SK-N-SH (cell line): ENCODE measurements around the gene CHST11. TPM values are rescaled to one million over a fixed set of nuclear protein-coding genes. Genes with fewer than 3 reads are reported as not detected.

Source experiments
- CTCF ChIA-PET: fragments of 300-600, 350-600 bp; formaldehyde crosslinking; extraction: SDS; loops from one replicate; lab custom pipeline; 2021; lab: Yijun Ruan, JAX
- POLR2A ChIA-PET: fragments of 350-600 bp; sonication (Branson Sonifier 250); formaldehyde crosslinking; extraction: SDS; loops from one replicate; lab custom pipeline; 2020; ENCODE audit warnings: antibody characterized with exemption, inconsistent platforms; lab: Yijun Ruan, JAX
- DNase-seq: peaks from one replicate; pipeline ENCODE4 v3.0.0; 2012
- H2AFZ ChIP-seq: fragments of 200-600 bp; sonication (generic); 2 replicates; pipeline ENCODE4 v1.8.1; 2016; ENCODE audit warnings: antibody characterized with exemption, mild to moderate bottlenecking, low read depth
- H3F3A ChIP-seq: fragments of 200-600 bp; sonication (generic); replicated peaks from 2 replicates; pipeline ENCODE3; 2016; ENCODE audit warnings: antibody characterized with exemption, mild to moderate bottlenecking; ENCODE audit not compliant: insufficient read depth
- H3K27ac ChIP-seq, 2 experiments: fragments of 200-500 bp in 1 of 2; fragments of 200-600 bp in 1 of 2; sonication (Bioruptor generic) in 1 of 2; sonication (generic), shearing (Covaris generic) in 1 of 2; 2 replicates each; pipeline versions ENCODE4 v1.5.1 to v1.6.1; 2014 to 2016; ENCODE audit warnings: low read depth in 2 of 2, inconsistent platforms in 1 of 2, low read length in 1 of 2, mild to moderate bottlenecking in 1 of 2, mixed read lengths in 1 of 2
- H3K27me3 ChIP-seq: fragments of 200-600 bp; sonication (generic), shearing (Covaris generic); 2 replicates; pipeline ENCODE4 v1.6.1; 2016; ENCODE audit warnings: mixed run types; ENCODE audit not compliant: insufficient read depth
- H3K36me3 ChIP-seq, 2 experiments: fragments of 200-500 bp in 1 of 2; fragments of 200-600 bp in 1 of 2; sonication (Bioruptor generic) in 1 of 2; sonication (generic) in 1 of 2; replicated peaks in 1 of 2; 2 replicates each; pipeline versions ENCODE3 to v1.5.1; 2014 to 2016; ENCODE audit warnings: low read length in 1 of 2, mild to moderate bottlenecking in 1 of 2; ENCODE audit not compliant: insufficient read depth in 2 of 2, control insufficient read depth in 1 of 2
- H3K4me1 ChIP-seq, 2 experiments: fragments of 200-500 bp in 1 of 2; fragments of 200-600 bp in 1 of 2; sonication (Bioruptor generic) in 1 of 2; sonication (generic), shearing (Covaris generic) in 1 of 2; 2 replicates each; pipeline versions ENCODE4 v1.5.1 to v1.6.1; 2014 to 2016; ENCODE audit warnings: low read depth in 1 of 2, low read length in 1 of 2, mixed run types in 1 of 2; ENCODE audit not compliant: insufficient read depth in 2 of 2, control insufficient read depth in 1 of 2
- H3K4me2 ChIP-seq: fragments of 200-600 bp; sonication (generic), shearing (Covaris generic); 2 replicates; pipeline ENCODE4 v1.6.1; 2017; ENCODE audit warnings: mixed run types
- H3K4me3 ChIP-seq, 2 experiments: fragments of 200-500 bp in 1 of 2; fragments of 200-600 bp in 1 of 2; sonication (Bioruptor generic) in 1 of 2; sonication (generic), shearing (Covaris generic) in 1 of 2; 2 replicates each; pipeline versions ENCODE4 v1.5.1 to v1.8.1; 2014 to 2016; ENCODE audit warnings: low read depth in 2 of 2, inconsistent platforms in 1 of 2, low read length in 1 of 2, mild to moderate bottlenecking in 1 of 2, mixed read lengths in 1 of 2, moderate library complexity in 1 of 2
- H3K79me2 ChIP-seq: fragments of 200-600 bp; sonication (generic); 2 replicates; pipeline ENCODE4 v1.8.1; 2017; ENCODE audit warnings: mild to moderate bottlenecking; ENCODE audit not compliant: insufficient read depth
- H3K9ac ChIP-seq: fragments of 200-600 bp; sonication (generic); 2 replicates; pipeline ENCODE4 v1.6.1; 2017; ENCODE audit warnings: mixed run types
- H3K9me2 ChIP-seq: fragments of 200-600 bp; sonication (generic); 2 replicates; pipeline ENCODE4 v1.6.1; 2017; ENCODE audit warnings: mixed run types
- H3K9me3 ChIP-seq: fragments of 200-600 bp; sonication (generic); 2 replicates; pipeline ENCODE4 v1.6.1; 2017; ENCODE audit warnings: mixed run types, mild to moderate bottlenecking, moderate library complexity
- H4K20me1 ChIP-seq: fragments of 200-600 bp; sonication (generic); 2 replicates; pipeline ENCODE4 v1.6.1; 2017; ENCODE audit warnings: mild to moderate bottlenecking, mixed run types; ENCODE audit not compliant: insufficient read depth
- CHD2 ChIP-seq: fragments of 150-350 bp; IDR thresholded peaks from 2 replicates; pipeline ENCODE4 v1.6.1; 2018; ENCODE audit warnings: low read length; ENCODE audit not compliant: partially characterized antibody
- EZH2phosphoT487 ChIP-seq: fragments of 200-600 bp; sonication (generic); IDR thresholded peaks from 2 replicates; pipeline ENCODE4 v1.6.1; 2017; ENCODE audit warnings: low read depth, mixed run types, mild to moderate bottlenecking, antibody characterized with exemption, moderate library complexity, borderline replicate concordance
- FOSL2 ChIP-seq: IDR thresholded peaks from 2 replicates; pipeline ENCODE4 v1.4.0; 2012; ENCODE audit warnings: low read depth, mild to moderate bottlenecking, moderate library complexity, borderline replicate concordance
- FOXJ3 ChIP-seq: sonication (generic); formaldehyde crosslinking; IDR thresholded peaks from 2 replicates; pipeline ENCODE4 v1.5.1; 2020; ENCODE audit warnings: mild to moderate bottlenecking, missing genetic modification reagents
- GABPA ChIP-seq: IDR thresholded peaks from 2 replicates; pipeline ENCODE4 v1.4.0; 2012; ENCODE audit warnings: low read depth, mild to moderate bottlenecking
- MXI1 ChIP-seq: IDR thresholded peaks from 2 replicates; pipeline ENCODE4 v1.6.1; 2012; ENCODE audit warnings: mild to moderate bottlenecking, low read depth, low read length, improper control_type of control experiment
- NFIC ChIP-seq: IDR thresholded peaks from 2 replicates; pipeline ENCODE4 v1.4.0; 2012; ENCODE audit warnings: borderline replicate concordance
- RCOR1 ChIP-seq: fragments of 150-350 bp; IDR thresholded peaks from 2 replicates; pipeline ENCODE4 v1.6.1; 2017; ENCODE audit warnings: antibody characterized with exemption, low read length
- SMC3 ChIP-seq: IDR thresholded peaks from 2 replicates; pipeline ENCODE4 v1.6.1; 2012; ENCODE audit warnings: low read depth, low read length, improper control_type of control experiment
- YY1 ChIP-seq: IDR thresholded peaks from 2 replicates; pipeline ENCODE4 v1.4.0; 2012; ENCODE audit warnings: low read depth, mild to moderate bottlenecking
- WGBS: methylation state at CpG from one replicate; pipeline ENCODE4 v1.1.6; 2017; ENCODE audit warnings: low lambda C conversion rate; 5-methylcytosine and 5-hydroxymethylcytosine counted together
- polyA plus RNA-seq, 3 experiments: library from polyadenylated mRNA; depleted of rRNA; stranded (reverse); fragments of >200 nt; gene quantifications; 2 replicates each; pipeline ENCODE4 v1.2.3, GENCODE V29; 2012
- TF ChIP-seq, protein P1 (sequence below): IDR thresholded peaks from 2 replicates; pipeline ENCODE4 v1.4.0; 2012; ENCODE audit warnings: low read depth, borderline replicate concordance

Gene CHST11
- polyA plus RNA-seq, 1 of the 3 experiments (the other 2 are of a cell fraction), result 18.6 TPM

DNA sequence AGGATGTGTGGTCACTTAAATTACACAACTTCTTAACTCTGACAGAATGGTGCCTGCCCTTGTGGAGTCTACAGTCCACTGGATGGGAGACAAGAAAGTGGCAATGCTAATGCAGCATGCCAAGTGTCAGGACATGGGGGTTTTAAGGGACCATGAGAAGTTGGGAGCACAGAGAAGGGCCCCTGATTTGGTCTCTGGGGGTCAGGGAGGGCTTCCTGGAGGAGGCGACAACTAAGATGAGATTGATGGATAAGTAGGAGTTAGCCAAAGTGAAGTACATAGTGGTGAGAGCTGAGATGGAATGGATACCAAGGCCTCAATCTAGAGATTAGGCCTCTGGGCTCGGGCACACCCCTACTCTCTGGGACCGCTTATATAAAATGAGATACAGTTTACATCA, 236.7 kb downstream of the CHST11 start:
- Histone ChIP-seq H3K4me3 (no peak overlapping the region), H2AFZ (no peak overlapping the region)
- no peak for DNase-seq
- POLR2A ChIA-PET, result no interaction called here
- no peak for TF ChIP-seq FOSL2
- no peak for TF ChIP-seq GABPA
- TF ChIP-seq, all 33 proteins: peak for 0
- no peak overlapping the region for H3K4me2 ChIP-seq
- H3K27ac ChIP-seq, result no peak overlapping the region
- H4K20me1 ChIP-seq, result no peaks in the 10 kb centered on the region
- H3K9me3 ChIP-seq, result no peaks in the 10 kb centered on the region
- H3K79me2 ChIP-seq, result no peaks in the 10 kb centered on the region
- no peaks in the 10 kb centered on the region for H3F3A ChIP-seq
- CTCF ChIA-PET, result no interaction called here
- H3K4me1 ChIP-seq, result peaks cover 1 to 3% of the 10 kb centered on the region in 2 experiments; a peak in 1 of 4 replicates
- no peaks in the 10 kb centered on the region for H3K36me3 ChIP-seq
- H3K9me2 ChIP-seq, result no peaks in the 10 kb centered on the region
- H3K9ac ChIP-seq, result no peak overlapping the region
- WGBS, result 97% methylated on average over 3 of the region's 3 CpGs
- no peaks in the 10 kb centered on the region for H3K27me3 ChIP-seq

DNA sequence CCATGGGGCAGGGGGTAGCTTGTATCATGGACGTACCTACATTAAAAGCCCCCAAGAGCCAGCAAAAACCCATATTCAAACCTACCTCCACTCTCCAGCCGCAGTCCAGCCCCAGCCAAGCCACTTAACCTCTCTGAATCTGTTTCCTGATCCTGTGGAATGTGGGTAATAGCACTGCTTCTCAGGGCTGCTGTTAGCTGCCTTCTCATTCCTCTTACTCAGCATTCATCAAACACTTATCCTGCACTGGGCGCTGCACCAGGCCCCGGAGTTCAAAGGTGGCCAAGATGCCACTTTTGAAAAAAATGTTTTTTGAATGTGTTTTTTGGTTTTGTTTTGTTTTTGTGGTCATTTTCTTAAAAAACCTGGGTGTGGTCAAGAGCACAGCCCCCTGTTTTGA, 237.4 kb downstream of the CHST11 start:
- no peak overlapping the region for H3K27ac ChIP-seq
- no peak overlapping the region for H3K9ac ChIP-seq
- H4K20me1 ChIP-seq, result no peaks in the 10 kb centered on the region
- no peak overlapping the region for H2AFZ ChIP-seq
- H3K9me3 ChIP-seq, result no peaks in the 10 kb centered on the region
- H3K9me2 ChIP-seq, result no peaks in the 10 kb centered on the region
- whole genome bisulfite sequencing, result 90% methylated on average over 4 of the region's 4 CpGs
- no peak for DNase-seq
- H3K79me2 ChIP-seq, result no peaks in the 10 kb centered on the region
- H3K27me3 ChIP-seq, result no peaks in the 10 kb centered on the region
- H3K4me1 ChIP-seq, result peaks cover 3 to 7% of the 10 kb centered on the region in 2 experiments; a peak in 1 of 4 replicates
- CTCF ChIA-PET, result interaction anchor here (1.2 kb wide), 1 partner anchor 96 kb away, joined by 3 read pairs; no protein-coding TSS in a partner anchor
- POLR2A ChIA-PET, result no interaction called here
- no peaks in the 10 kb centered on the region for H3K36me3 ChIP-seq
- H3F3A ChIP-seq, result no peaks in the 10 kb centered on the region
- TF ChIP-seq, protein P1, sequence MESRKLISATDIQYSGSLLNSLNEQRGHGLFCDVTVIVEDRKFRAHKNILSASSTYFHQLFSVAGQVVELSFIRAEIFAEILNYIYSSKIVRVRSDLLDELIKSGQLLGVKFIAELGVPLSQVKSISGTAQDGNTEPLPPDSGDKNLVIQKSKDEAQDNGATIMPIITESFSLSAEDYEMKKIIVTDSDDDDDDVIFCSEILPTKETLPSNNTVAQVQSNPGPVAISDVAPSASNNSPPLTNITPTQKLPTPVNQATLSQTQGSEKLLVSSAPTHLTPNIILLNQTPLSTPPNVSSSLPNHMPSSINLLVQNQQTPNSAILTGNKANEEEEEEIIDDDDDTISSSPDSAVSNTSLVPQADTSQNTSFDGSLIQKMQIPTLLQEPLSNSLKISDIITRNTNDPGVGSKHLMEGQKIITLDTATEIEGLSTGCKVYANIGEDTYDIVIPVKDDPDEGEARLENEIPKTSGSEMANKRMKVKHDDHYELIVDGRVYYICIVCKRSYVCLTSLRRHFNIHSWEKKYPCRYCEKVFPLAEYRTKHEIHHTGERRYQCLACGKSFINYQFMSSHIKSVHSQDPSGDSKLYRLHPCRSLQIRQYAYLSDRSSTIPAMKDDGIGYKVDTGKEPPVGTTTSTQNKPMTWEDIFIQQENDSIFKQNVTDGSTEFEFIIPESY, result no peak
- H3K4me3 ChIP-seq, result no peak overlapping the region
- H3K4me2 ChIP-seq, result no peak overlapping the region

GRCh38 chr12:104694711-104695110, 238.0 kb downstream of the CHST11 start:
- no peaks in the 10 kb centered on the region for H3K9me3 ChIP-seq
- no peak overlapping the region for H2AFZ ChIP-seq
- H3K27ac ChIP-seq, result no peak overlapping the region
- no peaks in the 10 kb centered on the region for H3K27me3 ChIP-seq
- ChIA-PET CTCF (interaction anchor here (1.0 to 1.2 kb wide), 2 partner anchors 95 to 313 kb away, joined by 3 to 4 read pairs; no protein-coding TSS in a partner anchor), POLR2A (no interaction called here)
- H3K9me2 ChIP-seq, result no peaks in the 10 kb centered on the region
- H3K4me2 ChIP-seq, result no peak overlapping the region
- no peak for DNase-seq
- no peaks in the 10 kb centered on the region for H3F3A ChIP-seq
- H3K9ac ChIP-seq, result no peak overlapping the region
- no peaks in the 10 kb centered on the region for H3K36me3 ChIP-seq
- WGBS, result 90% methylated on average over 7 of the region's 7 CpGs
- peaks cover 6 to 12% of the 10 kb centered on the region in 2 experiments; a peak in 1 of 4 replicates for H3K4me1 ChIP-seq
- H4K20me1 ChIP-seq, result no peaks in the 10 kb centered on the region
- no peak overlapping the region for H3K4me3 ChIP-seq
- no peak for TF ChIP-seq FOXJ3 (CRISPR knock-in tag)
- no peak for TF ChIP-seq CHD2
- no peak for TF ChIP-seq NFIC
- no peak for TF ChIP-seq EZH2phosphoT487
- TF ChIP-seq GABPA, result no peak
- no peak for TF ChIP-seq YY1
- no peak for TF ChIP-seq RCOR1
- no peak for TF ChIP-seq MXI1
- TF ChIP-seq, protein P1, result no peak
- no peak for TF ChIP-seq SMC3
- no peaks in the 10 kb centered on the region for H3K79me2 ChIP-seq
